PC-9 (cell line): ENCODE measurements around the gene ZNF484. TPM values are rescaled to one million over a fixed set of nuclear protein-coding genes. Genes with fewer than 3 reads are reported as not detected.

ENCODE experiments used
- BruUV-seq: library from RNA; stranded (reverse); fragments of 400-500 nt; replicated peaks from 2 replicates; lab custom pipeline; 2021; lab: Mats Ljungman, UMichigan
- CTCF ChIA-PET: fragments of 300-600 bp; sonication (Branson Sonifier 250); formaldehyde crosslinking; loops from one replicate; lab custom pipeline; 2022; ENCODE audit warnings: antibody characterized with exemption; lab: Charles Lee
- POLR2A ChIA-PET: fragments of 300-600 bp; sonication (Branson Sonifier 250); formaldehyde crosslinking; loops from one replicate; lab custom pipeline; 2022; ENCODE audit warnings: antibody characterized with exemption; ENCODE audit not compliant: unreplicated experiment; lab: Charles Lee
- DNase-seq, 2 experiments: peaks; one replicate each; pipeline versions ENCODE4 v3.0.0 to v3.0.0-alpha.2; 2015 to 2022; ENCODE audit warnings: mixed read lengths in 1 of 2
- H2AFZ ChIP-seq: fragments of 200-600 bp; sonication (generic); 2 replicates; pipeline ENCODE4 v1.8.1; 2017; ENCODE audit warnings: antibody characterized with exemption
- H3F3A ChIP-seq: fragments of 200-600 bp; sonication (generic); 2 replicates; pipeline ENCODE4 v1.8.1; 2017; ENCODE audit warnings: antibody characterized with exemption, mild to moderate bottlenecking, low read depth; ENCODE audit not compliant: insufficient read depth
- H3K27ac ChIP-seq: fragments of 200-600 bp; sonication (generic); 2 replicates; pipeline ENCODE4 v1.6.1; 2016; ENCODE audit warnings: mixed run types
- H3K27me3 ChIP-seq: fragments of 200-600 bp; sonication (generic); 2 replicates; pipeline ENCODE4 v1.6.1; 2016; ENCODE audit warnings: low read depth, mixed run types; ENCODE audit not compliant: insufficient read depth
- H3K36me3 ChIP-seq: fragments of 200-600 bp; sonication (generic); 2 replicates; pipeline ENCODE4 v1.6.1; 2016; ENCODE audit warnings: low read depth, mixed run types
- H3K4me1 ChIP-seq: fragments of 200-600 bp; sonication (generic); replicated peaks from 2 replicates; pipeline ENCODE4 v1.6.1; 2016; ENCODE audit warnings: mixed run types; ENCODE audit not compliant: insufficient read depth
- H3K4me2 ChIP-seq: fragments of 200-600 bp; sonication (generic); 2 replicates; pipeline ENCODE4 v1.6.1; 2017; ENCODE audit warnings: mixed run types
- H3K4me3 ChIP-seq: fragments of 200-600 bp; sonication (generic); 2 replicates; pipeline ENCODE4 v1.6.1; 2016; ENCODE audit warnings: mixed run types
- H3K79me2 ChIP-seq: fragments of 200-600 bp; sonication (generic); 2 replicates; pipeline ENCODE4 v1.6.1; 2017; ENCODE audit warnings: low read depth, mixed run types
- H3K9me2 ChIP-seq: fragments of 200-600 bp; sonication (generic); 2 replicates; pipeline ENCODE4 v1.8.1; 2017; ENCODE audit warnings: mild to moderate bottlenecking; ENCODE audit not compliant: insufficient read depth
- H3K9me3 ChIP-seq: fragments of 200-600 bp; sonication (generic); 2 replicates; pipeline ENCODE4 v1.8.1; 2016; ENCODE audit warnings: low read depth; ENCODE audit not compliant: insufficient read depth
- H4K20me1 ChIP-seq: fragments of 200-600 bp; sonication (generic); 2 replicates; pipeline ENCODE4 v1.8.1; 2017; ENCODE audit not compliant: insufficient read depth
- CTCF ChIP-seq: fragments of 200-600 bp; sonication (generic); conservative IDR thresholded peaks from 2 replicates; pipeline ENCODE4 v1.6.1; 2017; ENCODE audit warnings: mixed run types, antibody characterized with exemption, mild to moderate bottlenecking, moderate library complexity
- EZH2 ChIP-seq: fragments of 200-600 bp; sonication (generic); IDR thresholded peaks from 2 replicates; pipeline ENCODE4 v1.8.0; 2017; ENCODE audit warnings: antibody characterized with exemption, low read depth
- intact Hi-C: fragments of 100-400 bp; cut with micrococcal nuclease; formaldehyde crosslinking; loops from one replicate; pipeline ENCODE4 v1.10.0; 2022; ENCODE audit not compliant: unreplicated experiment
- total RNA-seq: library from RNA; stranded (reverse); gene quantifications from 2 replicates; pipeline ENCODE4 v1.2.3, GENCODE V29; 2021

The ZNF484 gene
- total RNA-seq, 1 experiment from 2014 or later: 10.8 TPM

- no peaks in the 10 kb centered on the region for H3K79me2 ChIP-seq
- no peak overlapping the region for H3K4me3 ChIP-seq
- no peak overlapping the region for H2AFZ ChIP-seq
- TF ChIP-seq EZH2 (no peak), CTCF (no peak)
- no peak for DNase-seq
- no peaks in the 10 kb centered on the region for H4K20me1 ChIP-seq
- intact Hi-C loops: no loop called here
- CTCF ChIA-PET: no interaction called here
- H3K9me2 ChIP-seq: no peaks in the 10 kb centered on the region
- no peaks in the 10 kb centered on the region for H3F3A ChIP-seq
- H3K27ac ChIP-seq: no peak overlapping the region
- H3K9me3 ChIP-seq: no peaks in the 10 kb centered on the region
- no peaks in the 10 kb centered on the region for H3K36me3 ChIP-seq
- H3K27me3 ChIP-seq: no peaks in the 10 kb centered on the region; the same call in 1 of the 2 replicates
- H3K4me1 ChIP-seq: no peaks in the 10 kb centered on the region
- H3K4me2 ChIP-seq: no peak overlapping the region
- POLR2A ChIA-PET: interaction anchor here (0.6 kb wide), 1 partner anchor 179 kb away, joined by 4 read pairs; no protein-coding TSS in a partner anchor
- BruUV-seq: no TSS peak
These were observed 82.1 kb downstream of the ZNF484 start for GRCh38 chr9:92795598-92796336.

Other genes with a start within 250 kb of the ZNF484 start
- 12.3 TPM in 2 replicates for gene IPPK, start 207.9 kb downstream of the ZNF484 start, total RNA-seq
- gene BICD2, start 113.2 kb downstream of the ZNF484 start, total RNA-seq: 40.0 and 40.6 TPM in 2 replicates
- gene FGD3, start 69.5 kb upstream of the ZNF484 start, total RNA-seq: 84.9 and 89.0 TPM in 2 replicates
- 8.4 and 8.7 TPM in 2 replicates for gene SUSD3, start 180.7 kb upstream of the ZNF484 start, total RNA-seq
- gene CARD19, start 218.2 kb upstream of the ZNF484 start, total RNA-seq: 97.5 and 122 TPM in 2 replicates